ENCODE results near the gene PPP1R37. TPM values are rescaled to one million over a fixed set of nuclear protein-coding genes. Genes with fewer than 3 reads are reported as not detected.

Gene PPP1R37
- total RNA-seq, 4 donors from 2014 or later: 22.1 to 44.1 (median 33.5) TPM

- TF ChIP-seq CTCF (IDR thresholded peaks at IDR 0.05): no peak
- no peak for TF ChIP-seq EP300 (IDR thresholded peaks at IDR 0.05)
- no peak for TF ChIP-seq POLR2A (IDR thresholded peaks at IDR 0.05)
- Histone ChIP-seq H3K36me3 (no peaks in the 10 kb centered on the region), H3K4me1 (peaks cover 0 to 29% (median 4%) of the 10 kb centered on the region in 4 donors), H3K27me3 (no peaks in the 10 kb centered on the region), H3K9me3 (no peaks in the 10 kb centered on the region), H3K27ac (no peak overlapping the region), H3K4me3 (no peak overlapping the region)
- no peak for DNase-seq (ENCODE audit: low spot score in 2 of 2)
- WGBS, 2 donors: 80 to 81% methylated on average over 12 of the region's 12 CpGs
Measured at GRCh38 chr19:45173816-45174215, 80.8 kb downstream of the PPP1R37 start.

- WGBS, 2 donors: 82 to 84% methylated on average over 10 of the region's 10 CpGs
- TF ChIP-seq CTCF (IDR thresholded peaks at IDR 0.05): no peak
- no peak for TF ChIP-seq EP300 (IDR thresholded peaks at IDR 0.05)
- no peak for TF ChIP-seq POLR2A (IDR thresholded peaks at IDR 0.05)
- Histone ChIP-seq H3K27me3 (no peaks in the 10 kb centered on the region), H3K9me3 (no peaks in the 10 kb centered on the region), H3K36me3 (peaks cover 0 to 7% (median 0%) of the 10 kb centered on the region in 3 donors), H3K4me3 (no peak overlapping the region), H3K27ac (no peak overlapping the region), H3K4me1 (peaks cover 0 to 41% (median 13%) of the 10 kb centered on the region in 4 donors)
- no peak for DNase-seq (ENCODE audit: low spot score in 2 of 2)
Measured at GRCh38 chr19:45175515-45176345, 82.8 kb downstream of the PPP1R37 start.

GRCh38 chr19:45177817-45178261 lies 84.9 kb downstream of the PPP1R37 start, which contains the start of gene TRAPPC6A:
Gene TRAPPC6A (minus strand): TSS chr19:45178237. CDS start chr19:45178218, 19 bp downstream.
- Histone ChIP-seq H3K27me3 (no peaks in the 10 kb centered on the region), H3K9me3 (no peaks in the 10 kb centered on the region), H3K27ac (peak within 1 kb of the TSS; percentile 67 to 99 (median 96)), H3K4me1 (peaks cover 0 to 39% (median 18%) of the 10 kb centered on the region in 4 donors), H3K36me3 (peaks cover 0 to 26% (median 0%) of the 10 kb centered on the region in 3 donors), H3K4me3 (peak within 1 kb of the TSS; percentile 60 to 96 (median 81))
- no peak for TF ChIP-seq CTCF (IDR thresholded peaks at IDR 0.05)
- peak; percentile 60 to 77 for TF ChIP-seq POLR2A (IDR thresholded peaks at IDR 0.05)
- peak in 1 of 2 donors; percentile 69 for TF ChIP-seq EP300 (IDR thresholded peaks at IDR 0.05)
- 0% methylated on average over 29 of the region's 36 CpGs for WGBS, 2 donors
- peak in 1 of 2 donors; percentile 18 for DNase-seq (ENCODE audit: low spot score in 2 of 2)

- H3K9me3 ChIP-seq: no peaks in the 10 kb centered on the region
- peaks cover 0 to 28% (median 0%) of the 10 kb centered on the region in 3 donors for H3K36me3 ChIP-seq
- 0 to 1% methylated on average over 50 to 51 of the region's 51 CpGs for WGBS, 2 donors
- no peaks in the 10 kb centered on the region for H3K27me3 ChIP-seq
- H3K4me3 ChIP-seq: peak within 1 kb of the TSS; percentile 60 to 96 (median 81)
- peaks cover 0 to 40% (median 18%) of the 10 kb centered on the region in 4 donors for H3K4me1 ChIP-seq
- DNase-seq (ENCODE audit: low spot score in 2 of 2): peak; percentile 100
- H3K27ac ChIP-seq: peak within 1 kb of the TSS; percentile 67 to 99 (median 96)
- peak; percentile 55 to 81 for TF ChIP-seq POLR2A (IDR thresholded peaks at IDR 0.05)
- TF ChIP-seq CTCF (IDR thresholded peaks at IDR 0.05): peak; percentile 10 to 68 (median 56)
- TF ChIP-seq EP300 (IDR thresholded peaks at IDR 0.05): peak; percentile 90 to 93
Measured at GRCh38 chr19:45178262-45179071, 85.5 kb downstream of the PPP1R37 start, which contains the start of gene BLOC1S3. Gene BLOC1S3 (plus strand): TSS chr19:45178784. CDS start chr19:45179297, 513 bp downstream.

Data from tibial nerve (tissue), 4 donors.